K562 (cell line): ENCODE data around the gene CCDC71L. TPM values are rescaled to one million over a fixed set of nuclear protein-coding genes. Genes with fewer than 3 reads are reported as not detected.

Experiments used
- ATF1 ChIP-seq, 2 experiments: fragments of 450-650 bp in 1 of 2; IDR thresholded peaks; 2 replicates each; pipeline ENCODE4 v1.6.1; 2016; ENCODE audit warnings: missing compliant biosample characterization in 1 of 2, missing genetic modification characterization in 1 of 2
- ATF7 ChIP-seq: fragments of 450-650 bp; IDR thresholded peaks from 2 replicates; pipeline ENCODE4 v1.7.1; 2014; ENCODE audit warnings: mild to moderate bottlenecking, moderate library complexity
- KLF10 ChIP-seq: fragments of 250-450 bp; sonication (Bioruptor Pico); IDR thresholded peaks from 2 replicates; pipeline ENCODE4 v1.6.1; 2021; ENCODE audit warnings: matching md5 sums
- MAZ ChIP-seq, 2 experiments: fragments of 450-650 bp in 1 of 2; sonication (generic) in 1 of 2; formaldehyde crosslinking; IDR thresholded peaks in 1 of 2; conservative IDR thresholded peaks in 1 of 2; 2 replicates each; pipeline versions ENCODE4 v1.4.0 to v1.5.0; 2020; ENCODE audit warnings: mild to moderate bottlenecking in 1 of 2, missing genetic modification reagents in 1 of 2
- MEIS2 ChIP-seq: fragments of 450-650 bp; IDR thresholded peaks from 2 replicates; pipeline ENCODE4 v1.6.1; 2014; ENCODE audit warnings: mild to moderate bottlenecking; ENCODE audit not compliant: partially characterized antibody
- NFE2L1 ChIP-seq: fragments of 450-650 bp; IDR thresholded peaks from 2 replicates; pipeline ENCODE4 v1.6.1; 2016; ENCODE audit warnings: missing genetic modification characterization, low read depth, mild to moderate bottlenecking, missing compliant biosample characterization, moderate library complexity, borderline replicate concordance
- POLR2H ChIP-seq: IDR thresholded peaks from 2 replicates; pipeline ENCODE4 v1.6.1; 2016; ENCODE audit warnings: missing genetic modification characterization, low read depth, mild to moderate bottlenecking, control low read depth, missing compliant biosample characterization, moderate library complexity
- SMAD2 ChIP-seq: fragments of 150-350 bp; IDR thresholded peaks from 2 replicates; pipeline ENCODE4 v1.6.1; 2014; ENCODE audit warnings: low read depth, mild to moderate bottlenecking, low read length
- UBTF ChIP-seq, 2 experiments: IDR thresholded peaks; 2 replicates each; pipeline ENCODE4 v1.6.1; 2012; ENCODE audit warnings: improper control_type of control experiment in 2 of 2, low read depth in 2 of 2, low read length in 2 of 2, borderline replicate concordance in 1 of 2
- USF1 ChIP-seq: sonication (generic); formaldehyde crosslinking; IDR thresholded peaks from 2 replicates; pipeline ENCODE4 v1.9.0; 2022; ENCODE audit warnings: mild to moderate bottlenecking, missing genetic modification reagents
- YY1 ChIP-seq, 3 experiments: IDR thresholded peaks; 2 replicates each; pipeline ENCODE4 v1.6.1; 2011; ENCODE audit warnings: low read length in 2 of 3, mild to moderate bottlenecking in 2 of 3, moderate library complexity in 2 of 3, borderline replicate concordance in 1 of 3, control low read depth in 1 of 3, low read depth in 1 of 3; ENCODE audit not compliant: insufficient read depth in 3 of 3, insufficient replicate concordance in 2 of 3, control insufficient read depth in 1 of 3, insufficient read length in 1 of 3; ENCODE audit errors: extremely low read depth in 1 of 3
- ZNF436 ChIP-seq: fragments of 250-450, 450-650 bp; sonication (Bioruptor Pico); formaldehyde crosslinking; IDR thresholded peaks from 2 replicates; pipeline ENCODE4 v1.7.0; 2020; ENCODE audit warnings: mild to moderate bottlenecking
- polyA plus RNA-seq, 8 experiments: library from polyadenylated mRNA; depleted of rRNA in 4 of 8; stranded (reverse) in 5 of 8; unstranded in 3 of 8; fragments of >200 nt; fragmentation: Nextera tagmentation in 2 of 8; fragmentation: Illumina TruSeq in 1 of 8; extraction: Ambion mirVana in 2 of 8; extraction: Trizol in 1 of 8; gene quantifications; 2 replicates each; pipeline versions ENCODE4 v1.2.1 to v1.2.3, GENCODE V29; 2011 to 2014; ENCODE audit warnings: inconsistent platforms in 1 of 8, missing spikeins in 1 of 8
- total RNA-seq, 7 experiments: library from RNA; depleted of rRNA in 6 of 7; stranded (reverse); fragments of >200 nt in 6 of 7; fragmentation: Illumina TruSeq in 2 of 7; extraction: Trizol in 2 of 7; gene quantifications; 2 replicates each; pipeline versions ENCODE4 v1.2.1 to v1.2.3, GENCODE V29; 2011 to 2021; ENCODE audit warnings: low replicate concordance in 1 of 7
- TF ChIP-seq, protein P1 (sequence below): fragments of 450-650 bp; IDR thresholded peaks from 2 replicates; pipeline ENCODE4 v1.6.1; 2018; ENCODE audit not compliant: partially characterized antibody
- TF ChIP-seq, protein P2 (sequence below): fragments of 450-650 bp; formaldehyde crosslinking; IDR thresholded peaks from 2 replicates; pipeline ENCODE4 v1.4.0; 2020; ENCODE audit warnings: mild to moderate bottlenecking, moderate library complexity

The CCDC71L gene
- total and polyA plus RNA-seq, 9 of the 15 experiments (the other 6 are each of a cell fraction or from before 2014, with no cell fraction given): 5.7 to 108 (median 25.4) TPM

- TF ChIP-seq UBTF (IDR thresholded peaks at IDR 0.05; ENCODE audit: borderline replicate concordance in 1 of 2, low read depth in 2 of 2, low read length in 2 of 2) (0 out of 4 replicates have a peak, but pooled peaks of 1 of the 2 experiments have one; percentile 16), ZNF436 (CRISPR knock-in tag) (no peak), ATF7 (peak; percentile 70), USF1 (CRISPR knock-in tag) (no peak), YY1 (IDR thresholded peaks at IDR 0.05; ENCODE audit: borderline replicate concordance in 1 of 3, control insufficient read depth in 1 of 3, extremely low read depth in 1 of 3, insufficient read depth in 3 of 3, insufficient read length in 1 of 3, insufficient replicate concordance in 2 of 3, low read depth in 1 of 3, low read length in 2 of 3) (peak in 1 of 3 experiments; percentile 62), NFE2L1 (no peak), ATF1 (CRISPR knock-in tag; IDR thresholded peaks at IDR 0.05) (no peak), ATF1 (tag; IDR thresholded peaks at IDR 0.05) (peak; percentile 32; the same call in 1 of the 2 replicates), MEIS2 (peak; percentile 69), POLR2H (no peak), SMAD2 (no peak), MAZ (CRISPR knock-in tag; conservative IDR thresholded peaks at IDR 0.05 in 1 of 2, IDR thresholded peaks at IDR 0.05 in 1 of 2) (peak in 1 of 2 experiments; percentile 10; a peak in 1 of 4 replicates), KLF10 (CRISPR knock-in tag) (no peak)
- TF ChIP-seq, protein P1, sequence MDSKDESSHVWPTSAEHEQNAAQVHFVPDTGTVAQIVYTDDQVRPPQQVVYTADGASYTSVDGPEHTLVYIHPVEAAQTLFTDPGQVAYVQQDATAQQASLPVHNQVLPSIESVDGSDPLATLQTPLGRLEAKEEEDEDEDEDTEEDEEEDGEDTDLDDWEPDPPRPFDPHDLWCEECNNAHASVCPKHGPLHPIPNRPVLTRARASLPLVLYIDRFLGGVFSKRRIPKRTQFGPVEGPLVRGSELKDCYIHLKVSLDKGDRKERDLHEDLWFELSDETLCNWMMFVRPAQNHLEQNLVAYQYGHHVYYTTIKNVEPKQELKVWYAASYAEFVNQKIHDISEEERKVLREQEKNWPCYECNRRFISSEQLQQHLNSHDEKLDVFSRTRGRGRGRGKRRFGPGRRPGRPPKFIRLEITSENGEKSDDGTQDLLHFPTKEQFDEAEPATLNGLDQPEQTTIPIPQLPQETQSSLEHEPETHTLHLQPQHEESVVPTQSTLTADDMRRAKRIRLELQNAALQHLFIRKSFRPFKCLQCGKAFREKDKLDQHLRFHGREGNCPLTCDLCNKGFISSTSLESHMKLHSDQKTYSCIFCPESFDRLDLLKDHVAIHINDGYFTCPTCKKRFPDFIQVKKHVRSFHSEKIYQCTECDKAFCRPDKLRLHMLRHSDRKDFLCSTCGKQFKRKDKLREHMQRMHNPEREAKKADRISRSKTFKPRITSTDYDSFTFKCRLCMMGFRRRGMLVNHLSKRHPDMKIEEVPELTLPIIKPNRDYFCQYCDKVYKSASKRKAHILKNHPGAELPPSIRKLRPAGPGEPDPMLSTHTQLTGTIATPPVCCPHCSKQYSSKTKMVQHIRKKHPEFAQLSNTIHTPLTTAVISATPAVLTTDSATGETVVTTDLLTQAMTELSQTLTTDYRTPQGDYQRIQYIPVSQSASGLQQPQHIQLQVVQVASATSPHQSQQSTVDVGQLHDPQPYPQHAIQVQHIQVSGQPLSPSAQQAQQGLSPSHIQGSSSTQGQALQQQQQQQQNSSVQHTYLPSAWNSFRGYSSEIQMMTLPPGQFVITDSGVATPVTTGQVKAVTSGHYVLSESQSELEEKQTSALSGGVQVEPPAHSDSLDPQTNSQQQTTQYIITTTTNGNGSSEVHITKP: peak; percentile 81
- TF ChIP-seq, protein P2, sequence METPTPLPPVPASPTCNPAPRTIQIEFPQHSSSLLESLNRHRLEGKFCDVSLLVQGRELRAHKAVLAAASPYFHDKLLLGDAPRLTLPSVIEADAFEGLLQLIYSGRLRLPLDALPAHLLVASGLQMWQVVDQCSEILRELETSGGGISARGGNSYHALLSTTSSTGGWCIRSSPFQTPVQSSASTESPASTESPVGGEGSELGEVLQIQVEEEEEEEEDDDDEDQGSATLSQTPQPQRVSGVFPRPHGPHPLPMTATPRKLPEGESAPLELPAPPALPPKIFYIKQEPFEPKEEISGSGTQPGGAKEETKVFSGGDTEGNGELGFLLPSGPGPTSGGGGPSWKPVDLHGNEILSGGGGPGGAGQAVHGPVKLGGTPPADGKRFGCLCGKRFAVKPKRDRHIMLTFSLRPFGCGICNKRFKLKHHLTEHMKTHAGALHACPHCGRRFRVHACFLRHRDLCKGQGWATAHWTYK (CRISPR knock-in tag): no peak
- TF ChIP-seq, all 486 proteins: peak for 15
Observed at GRCh38 chr7:106704000-106704840, 43.3 kb upstream of the CCDC71L start (continued).
